Measurements from ENCODE around the gene CDH13.

CDH13 gene

GRCh38 chr16:82653550-82654511, 27.1 kb downstream of the CDH13 start:
- no peak for DNase-seq

- DNase-seq = no peak
Observed at GRCh38 chr16:82655072-82655714, 28.4 kb downstream of the CDH13 start.

DNA sequence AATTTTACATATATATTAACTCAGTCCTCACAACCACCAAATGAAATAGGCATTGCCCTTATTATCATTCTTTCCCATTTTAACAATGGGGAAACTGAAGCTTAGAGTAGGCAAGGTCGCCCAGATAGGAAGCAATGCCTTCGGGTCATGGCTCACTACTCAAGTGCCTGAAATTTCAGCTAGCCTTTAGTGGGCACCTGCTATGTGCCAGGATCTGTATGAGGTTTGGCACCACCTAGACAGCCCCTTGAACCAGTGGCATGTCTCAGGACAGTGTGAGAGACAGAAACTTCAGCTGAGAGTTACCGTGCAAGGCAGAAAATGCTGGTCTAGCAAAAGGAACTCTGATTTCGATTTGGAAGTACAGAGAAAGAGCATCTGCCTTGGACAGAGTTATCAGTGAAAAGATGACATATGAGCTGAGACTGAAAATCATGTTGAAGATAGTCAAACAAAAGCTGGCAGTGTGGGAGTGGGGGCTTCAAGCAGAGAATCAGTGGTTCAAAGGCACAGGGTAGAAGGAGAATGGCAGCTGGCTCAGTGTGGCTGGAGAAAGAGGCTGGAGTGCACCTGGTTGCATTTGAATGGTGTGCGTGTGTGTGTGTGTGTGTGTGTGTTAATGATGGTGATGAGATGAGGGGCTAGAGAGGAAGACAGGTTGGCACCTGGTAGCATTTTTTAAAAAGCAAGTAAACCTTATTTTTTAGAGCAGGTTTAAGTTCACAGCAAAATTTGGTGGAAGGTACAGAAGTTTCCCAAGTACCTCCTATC, 29.1 kb downstream of the CDH13 start:
- DNase-seq = no peak

DNA sequence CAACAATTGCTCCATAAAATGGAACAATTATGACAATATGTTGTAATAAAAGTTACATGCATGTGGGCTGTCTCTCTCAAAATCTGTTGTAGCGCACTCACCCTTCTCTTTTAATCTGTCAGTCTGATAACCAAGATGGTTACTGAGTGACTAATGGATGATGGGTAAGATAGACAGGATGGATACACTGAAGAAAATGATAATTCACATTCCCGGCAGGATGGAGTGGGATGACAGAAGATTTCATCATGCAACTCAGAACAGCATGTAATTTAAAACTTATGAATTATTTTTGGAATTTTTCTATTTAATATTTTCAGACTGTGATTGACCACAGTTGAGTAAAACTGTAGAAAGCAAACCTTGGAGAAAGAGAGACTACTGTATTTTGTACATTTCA, 30.5 kb downstream of the CDH13 start:
- no peak for DNase-seq

- no peak for DNase-seq
Observed at GRCh38 chr16:82657786-82658185, 31.0 kb downstream of the CDH13 start.

GRCh38 chr16:82658796-82659195, 32.0 kb downstream of the CDH13 start:
- no peak for DNase-seq

GRCh38 chr16:82660075-82660645, 33.4 kb downstream of the CDH13 start:
- no peak for DNase-seq

- no peak for DNase-seq
Observed at GRCh38 chr16:82660966-82661365, 34.2 kb downstream of the CDH13 start.

- DNase-seq = no peak
Observed at GRCh38 chr16:82664181-82664580, 37.4 kb downstream of the CDH13 start.

- no peak for DNase-seq
Observed at GRCh38 chr16:82665025-82665424, 38.3 kb downstream of the CDH13 start.

DNA sequence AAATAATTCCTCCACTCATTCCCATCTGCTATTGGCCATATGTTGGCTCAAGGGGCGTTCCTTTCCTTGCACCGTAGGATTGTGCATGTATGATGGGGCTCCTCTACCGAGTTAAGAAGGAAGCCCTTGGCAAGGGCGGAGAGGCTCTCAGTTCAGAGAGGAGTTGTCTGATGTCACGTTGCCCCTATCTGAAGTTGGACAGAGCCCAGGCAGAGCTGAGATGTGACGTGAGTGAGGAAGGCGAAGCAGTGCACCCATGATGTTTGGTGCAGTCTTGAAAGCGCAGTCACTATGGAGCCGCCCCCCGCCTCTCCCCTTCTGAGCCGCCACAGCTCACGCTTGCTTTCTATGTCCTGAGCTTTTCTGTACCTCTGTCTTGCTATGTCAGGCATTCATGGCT, 40.7 kb downstream of the CDH13 start:
- no peak for DNase-seq

DNA sequence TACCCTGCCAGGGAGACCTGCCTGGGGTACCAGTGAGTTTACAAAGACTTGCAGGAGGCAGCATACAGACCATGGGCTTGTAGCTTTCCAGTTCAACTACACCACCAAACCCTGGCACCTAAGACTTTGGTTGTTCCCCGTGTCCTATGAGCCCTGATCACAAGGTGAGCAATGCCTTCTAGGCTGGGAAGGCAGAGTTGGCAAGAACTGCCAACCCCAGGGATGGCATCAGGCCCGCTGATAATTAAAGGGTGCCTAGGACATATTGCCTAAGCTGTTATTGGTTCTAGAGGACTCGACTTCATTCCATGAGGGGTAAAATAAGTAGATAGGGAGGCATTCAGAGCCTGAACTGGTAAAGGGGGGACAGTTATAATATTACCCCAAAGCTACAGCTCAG, 41.3 kb downstream of the CDH13 start:
- no peak for DNase-seq

DNA sequence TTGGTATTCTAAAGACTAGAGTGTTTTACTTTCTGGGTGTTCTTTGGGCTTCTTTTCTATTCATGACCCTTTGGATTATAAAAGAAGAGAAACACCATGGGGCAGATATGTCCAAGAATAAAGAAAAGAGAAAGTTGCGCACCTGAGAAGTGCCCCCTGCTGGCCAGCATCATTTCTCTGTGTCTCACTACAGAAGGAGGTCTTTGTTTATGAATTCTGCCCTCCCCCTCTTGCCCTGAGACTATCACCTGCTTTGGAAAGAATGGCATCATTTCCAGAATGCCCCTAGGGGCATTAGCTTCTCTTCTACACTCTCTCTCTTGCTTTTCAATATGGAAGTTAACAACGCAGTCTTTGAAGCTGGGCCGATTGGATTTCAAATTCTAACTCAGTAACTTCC, 45.0 kb downstream of the CDH13 start:
- DNase-seq = no peak

DNA sequence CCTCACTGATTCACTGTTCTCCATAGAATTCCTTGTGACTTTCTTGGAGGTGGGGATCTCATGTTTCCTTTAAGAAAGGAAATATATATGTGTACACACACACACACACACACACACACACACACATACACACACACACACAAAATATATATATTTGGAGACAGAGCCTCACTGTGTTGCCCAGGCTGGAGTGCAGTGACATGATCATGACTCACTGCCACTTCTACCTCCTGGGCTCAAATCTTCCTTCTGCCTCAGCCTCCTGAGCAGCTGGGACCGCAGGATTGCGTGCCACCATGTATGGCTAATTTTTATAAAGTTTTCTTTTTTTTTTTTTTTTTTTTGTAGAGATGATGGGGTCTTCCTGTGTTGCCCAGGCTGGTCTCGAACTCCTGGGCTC, 45.9 kb downstream of the CDH13 start:
- DNase-seq = no peak

GRCh38 chr16:82675300-82675699, 48.5 kb downstream of the CDH13 start:
- DNase-seq = no peak

DNA sequence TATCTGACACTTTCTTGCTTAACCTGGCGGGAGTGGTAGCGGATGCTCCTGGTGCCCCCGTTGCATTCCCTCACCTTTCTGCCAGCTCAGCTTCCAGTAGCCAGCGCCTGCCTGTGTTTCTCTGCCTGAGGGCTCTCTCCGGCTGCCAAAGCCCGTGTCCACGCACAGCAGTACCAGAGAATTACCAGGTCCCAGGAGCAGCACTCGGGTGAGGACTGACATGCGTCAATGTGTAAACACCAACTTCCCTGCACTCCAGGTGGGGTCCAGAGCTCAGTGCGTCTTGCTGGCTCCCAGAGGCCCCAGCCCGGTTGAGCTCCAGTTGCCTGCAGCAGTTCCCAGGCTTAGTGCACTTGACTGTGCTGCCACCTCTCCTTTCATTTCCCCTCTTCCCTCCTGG, 54.8 kb downstream of the CDH13 start:
- DNase-seq = no peak

GRCh38 chr16:82682767-82683166, 56.0 kb downstream of the CDH13 start:
- no peak for DNase-seq

GRCh38 chr16:82684256-82684655, 57.5 kb downstream of the CDH13 start:
- no peak for DNase-seq

DNA sequence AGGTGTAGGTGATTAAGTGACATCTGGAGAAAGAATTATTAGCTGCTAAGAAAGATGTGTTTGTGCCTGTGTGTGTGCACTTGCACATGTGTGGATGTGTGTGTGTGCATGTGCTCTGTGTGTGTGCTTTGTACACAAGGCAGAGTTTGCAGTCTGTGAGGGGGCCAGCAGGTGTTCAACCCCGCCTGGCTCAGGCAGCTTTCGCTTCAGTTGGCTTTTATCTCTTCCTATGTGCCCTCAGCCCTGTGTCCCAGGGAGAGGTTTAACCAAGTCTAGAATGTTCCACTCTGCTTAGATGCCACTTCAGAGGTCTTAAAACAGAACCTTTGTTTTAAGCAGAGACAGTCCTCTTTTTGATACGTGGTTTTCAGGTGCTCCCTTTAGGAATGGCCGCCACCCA, 58.8 kb downstream of the CDH13 start:
- DNase-seq = no peak

DNA sequence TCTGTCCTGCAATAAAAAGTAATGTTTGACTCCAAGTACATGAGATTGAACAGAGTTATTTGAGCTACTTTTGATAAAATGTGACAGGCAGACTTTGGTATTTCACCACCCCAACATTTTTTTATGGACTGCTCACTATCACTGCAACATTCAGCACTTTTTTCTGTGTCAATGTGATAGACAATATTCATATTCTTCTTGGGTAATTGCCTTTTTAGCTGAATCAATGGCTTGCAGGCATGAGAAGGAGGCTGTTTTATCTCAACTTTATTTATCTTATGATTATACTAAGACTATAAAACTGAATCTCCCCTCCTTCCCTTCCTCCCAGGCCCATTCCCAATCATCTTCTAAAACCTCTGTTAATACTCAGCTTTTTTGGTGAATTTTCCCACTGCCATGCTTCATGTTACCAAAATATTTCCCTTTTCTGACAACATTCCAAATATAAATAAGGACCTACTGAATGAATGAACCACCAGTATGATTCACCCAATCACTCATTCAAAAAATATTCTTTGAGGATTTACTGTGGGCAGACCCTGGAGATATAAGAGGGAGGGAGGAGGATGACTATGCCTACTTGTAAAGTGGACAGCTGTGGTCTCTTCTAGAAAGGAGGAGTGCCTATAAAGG, 67.6 kb downstream of the CDH13 start:
- no peak for DNase-seq

GRCh38 chr16:82695806-82696205, 69.0 kb downstream of the CDH13 start:
- DNase-seq = no peak

GRCh38 chr16:82699260-82699659, 72.5 kb downstream of the CDH13 start:
- no peak for DNase-seq
